Mammary epithelial cell (primary cell): ENCODE results near the gene EXOC4.

Experiments
- EZH2 ChIP-seq: IDR thresholded peaks from 2 replicates; pipeline ENCODE4 v1.6.1; 2012; ENCODE audit warnings: low read length, inconsistent platforms, borderline replicate concordance
- TF ChIP-seq, protein P1 (sequence below), 2 donors: IDR thresholded peaks in 1 of 2; conservative IDR thresholded peaks in 1 of 2; 2 replicates each; pipeline ENCODE4 v1.5.1; 2011 to 2012; ENCODE audit warnings: inconsistent platforms in 2 of 2, low read length in 2 of 2, mild to moderate bottlenecking in 2 of 2, control low read depth in 1 of 2, low read depth in 1 of 2; ENCODE audit not compliant: insufficient read depth in 1 of 2; ENCODE audit errors: extremely low read depth in 1 of 2

DNA sequence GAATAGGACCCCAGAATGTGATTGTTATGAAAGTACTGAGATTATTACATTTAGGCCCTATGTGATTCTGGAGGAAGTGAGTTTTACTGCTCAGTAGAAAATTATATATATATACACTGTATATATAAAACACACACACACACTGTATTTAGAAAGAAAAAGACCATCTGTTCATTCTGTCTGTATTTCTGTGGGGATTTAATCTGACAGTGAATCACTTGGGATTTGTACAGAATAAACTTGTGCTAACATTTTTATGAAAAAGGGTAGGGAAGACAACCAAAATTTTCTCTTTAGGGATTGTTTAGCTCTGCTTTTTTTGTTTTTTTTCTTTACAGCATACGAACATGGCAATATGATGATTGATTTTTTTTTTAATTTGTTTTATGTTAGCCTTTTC, 142.7 kb downstream of the EXOC4 start:
- TF ChIP-seq, protein P1, sequence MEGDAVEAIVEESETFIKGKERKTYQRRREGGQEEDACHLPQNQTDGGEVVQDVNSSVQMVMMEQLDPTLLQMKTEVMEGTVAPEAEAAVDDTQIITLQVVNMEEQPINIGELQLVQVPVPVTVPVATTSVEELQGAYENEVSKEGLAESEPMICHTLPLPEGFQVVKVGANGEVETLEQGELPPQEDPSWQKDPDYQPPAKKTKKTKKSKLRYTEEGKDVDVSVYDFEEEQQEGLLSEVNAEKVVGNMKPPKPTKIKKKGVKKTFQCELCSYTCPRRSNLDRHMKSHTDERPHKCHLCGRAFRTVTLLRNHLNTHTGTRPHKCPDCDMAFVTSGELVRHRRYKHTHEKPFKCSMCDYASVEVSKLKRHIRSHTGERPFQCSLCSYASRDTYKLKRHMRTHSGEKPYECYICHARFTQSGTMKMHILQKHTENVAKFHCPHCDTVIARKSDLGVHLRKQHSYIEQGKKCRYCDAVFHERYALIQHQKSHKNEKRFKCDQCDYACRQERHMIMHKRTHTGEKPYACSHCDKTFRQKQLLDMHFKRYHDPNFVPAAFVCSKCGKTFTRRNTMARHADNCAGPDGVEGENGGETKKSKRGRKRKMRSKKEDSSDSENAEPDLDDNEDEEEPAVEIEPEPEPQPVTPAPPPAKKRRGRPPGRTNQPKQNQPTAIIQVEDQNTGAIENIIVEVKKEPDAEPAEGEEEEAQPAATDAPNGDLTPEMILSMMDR (conservative IDR thresholded peaks at IDR 0.05 in 1 of 2, IDR thresholded peaks at IDR 0.05 in 1 of 2; ENCODE audit: extremely low read depth in 1 of 2, insufficient read depth in 1 of 2, low read depth in 1 of 2, low read length in 2 of 2) = no peak
- TF ChIP-seq EZH2 = no peak
